H1 (cell line): ENCODE results near the gene PTPN3. TPM values are rescaled to one million over a fixed set of nuclear protein-coding genes. Genes with fewer than 3 reads are reported as not detected.

Experiments used
- RAD21 ChIP-seq, 2 experiments: IDR thresholded peaks in 1 of 2; conservative IDR thresholded peaks in 1 of 2; 2 replicates each; pipeline ENCODE4 v1.6.1; 2011; ENCODE audit warnings: low read depth in 2 of 2, low read length in 2 of 2, improper control_type of control experiment in 1 of 2, inconsistent platforms in 1 of 2, mild to moderate bottlenecking in 1 of 2, moderate library complexity in 1 of 2
- SAP30 ChIP-seq: fragments of 300-600 bp; sonication (generic); IDR thresholded peaks from 2 replicates; pipeline ENCODE4 v1.7.1; 2012; ENCODE audit warnings: low read length, moderate library complexity, mild to moderate bottlenecking, inconsistent platforms; ENCODE audit not compliant: insufficient read depth, insufficient replicate concordance
- polyA plus RNA-seq, 7 experiments: library from polyadenylated mRNA; depleted of rRNA in 3 of 7; stranded (reverse) in 5 of 7; unstranded in 2 of 7; fragments of >200 nt in 5 of 7; fragments of 200-250 nt in 2 of 7; gene quantifications; 1 replicate in 5 of 7; 2 replicates in 1 of 7; 4 replicates in 1 of 7; pipeline versions ENCODE4 v1.2.1 to v1.2.3, GENCODE V29; 2011 to 2013; ENCODE audit warnings: missing spikeins in 2 of 7, mixed read lengths in 2 of 7
- total RNA-seq: library from RNA; stranded (reverse); fragmentation: NEBNext Ultra II Directional; extraction: Animal tissue kit (Norgen Biotek cat#: 25700); gene quantifications from 2 replicates; pipeline ENCODE4 v1.2.1, GENCODE V29; 2021

Gene PTPN3
- total and polyA plus RNA-seq, 2 of the 8 experiments (the other 6 are each of a cell fraction or from before 2014, with no cell fraction given), result 2.9 to 3.7 TPM

GRCh38 chr9:109424618-109425017 is 73.5 kb downstream of the PTPN3 start (continued):
- TF ChIP-seq RAD21 (IDR thresholded peaks at IDR 0.05 in 1 of 2, conservative IDR thresholded peaks at IDR 0.05 in 1 of 2; ENCODE audit: low read depth in 2 of 2, low read length in 2 of 2) (no peak), SAP30 (no peak)
- TF ChIP-seq, all 59 proteins: peak for 0
